NCI-H1694 (cell line): ENCODE results near the gene CASQ2.

Source experiments
- DNase-seq: peaks from one replicate; lab custom pipeline; 2025; lab: John Stamatoyannopoulos, UW

Gene CASQ2

GRCh38 chr1:115665319-115666096 lies 103.0 kb downstream of the CASQ2 start:
- DNase-seq = no peak

GRCh38 chr1:115661157-115661556 lies 107.4 kb downstream of the CASQ2 start:
- no peak for DNase-seq

GRCh38 chr1:115660151-115660550 lies 108.4 kb downstream of the CASQ2 start:
- no peak for DNase-seq

GRCh38 chr1:115658646-115659045 lies 109.9 kb downstream of the CASQ2 start:
- DNase-seq = no peak

DNA sequence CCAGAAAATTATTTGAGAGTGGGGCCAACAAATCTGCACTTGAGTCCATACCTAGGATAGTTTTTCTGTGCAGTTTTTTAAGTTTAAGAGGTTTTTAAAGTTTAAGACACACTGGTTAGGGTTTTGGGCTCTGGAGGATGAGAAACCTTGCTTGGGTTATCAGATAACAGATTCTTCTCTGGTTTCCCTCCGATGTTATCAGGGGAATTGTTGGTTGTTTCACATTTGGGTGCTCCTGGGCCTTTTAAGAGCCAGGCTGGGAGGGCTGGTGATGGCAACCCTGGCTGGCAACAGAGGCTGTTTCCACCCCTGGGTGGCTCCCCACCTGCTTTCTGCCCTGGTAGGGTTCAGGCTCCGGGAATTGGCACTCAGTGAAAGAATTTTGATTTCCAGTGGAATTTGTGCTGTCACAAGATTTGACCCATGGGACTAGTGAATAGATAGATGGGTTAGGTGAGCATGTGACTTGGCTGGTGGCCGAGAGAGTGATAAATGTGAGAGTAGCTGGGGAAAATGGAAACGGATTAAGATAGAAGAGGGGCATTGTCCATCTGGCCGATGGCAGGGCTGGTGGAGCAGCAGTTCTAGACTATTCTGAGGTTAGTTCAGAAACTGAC lies 111.9 kb downstream of the CASQ2 start:
- no peak for DNase-seq

DNA sequence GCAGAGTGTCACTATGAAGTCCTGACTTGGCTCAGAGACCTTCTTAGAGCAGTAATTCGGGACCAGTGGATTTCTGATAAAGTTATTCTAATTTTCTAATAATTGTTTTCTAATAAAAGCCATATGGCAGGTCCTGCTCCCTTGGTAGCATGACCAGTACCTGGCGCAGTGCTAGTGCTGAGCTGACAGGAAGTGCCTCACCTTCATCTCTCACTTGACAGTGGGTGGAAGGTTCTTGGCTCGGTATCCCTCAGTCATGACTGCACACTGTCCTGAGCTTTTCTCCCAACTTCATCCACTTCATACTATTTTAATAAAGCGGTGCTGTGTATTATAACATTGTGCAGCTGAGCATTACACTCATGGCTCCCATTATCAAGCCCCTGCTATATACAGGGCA lies 112.6 kb downstream of the CASQ2 start:
- DNase-seq = no peak

- DNase-seq = peak; percentile 36
Measured at GRCh38 chr1:115655306-115655663, 113.2 kb downstream of the CASQ2 start.

GRCh38 chr1:115654663-115655305 lies 113.7 kb downstream of the CASQ2 start:
- DNase-seq = no peak

DNA sequence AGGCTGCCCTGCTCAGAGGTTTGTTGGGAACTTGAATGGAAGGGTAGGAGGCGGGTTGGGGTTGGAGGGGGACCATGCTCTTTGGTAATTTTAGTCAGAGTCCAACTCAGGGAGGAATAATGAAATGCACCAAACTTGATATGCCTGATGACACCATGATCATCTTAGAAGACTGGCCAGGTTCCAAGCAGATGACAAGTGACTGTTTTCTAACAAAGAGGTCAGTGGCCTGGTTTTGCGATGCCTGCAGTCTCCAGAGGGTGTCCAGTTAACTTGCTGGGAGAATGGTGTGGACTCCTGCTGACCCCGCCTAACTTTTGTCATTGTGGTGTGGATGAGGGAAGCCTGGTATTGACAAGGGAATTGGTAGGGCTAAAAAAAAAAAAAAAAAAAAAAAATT lies 114.4 kb downstream of the CASQ2 start:
- no peak for DNase-seq

GRCh38 chr1:115652236-115652788 lies 116.2 kb downstream of the CASQ2 start:
- DNase-seq = no peak

- DNase-seq = no peak
Measured at GRCh38 chr1:115651391-115651790, 117.1 kb downstream of the CASQ2 start.

- DNase-seq = no peak
Measured at GRCh38 chr1:115650961-115651360, 117.6 kb downstream of the CASQ2 start.
